ENCODE data around the gene GOLT1A.

GOLT1A gene

GRCh38 chr1:204153667-204154066 is 60.1 kb downstream of the GOLT1A start:
- no peak for DNase-seq

- DNase-seq, result no peak
These were observed 61.3 kb downstream of the GOLT1A start for GRCh38 chr1:204152310-204153044.

- no peak for DNase-seq
These were observed 62.1 kb downstream of the GOLT1A start, which contains the start of gene ETNK2 for GRCh38 chr1:204151552-204152309. Gene ETNK2 (minus strand): TSS chr1:204152044. CDS start chr1:204151852, 192 bp downstream.

- DNase-seq, result no peak
These were observed 62.9 kb downstream of the GOLT1A start for GRCh38 chr1:204150702-204151551.

GRCh38 chr1:204149635-204150565 is 63.9 kb downstream of the GOLT1A start:
- DNase-seq, result no peak

- no peak for DNase-seq
These were observed 64.7 kb downstream of the GOLT1A start for GRCh38 chr1:204149107-204149506.
